ENCODE results near the gene AK9.

The AK9 gene

GRCh38 chr6:109474995-109475394 lies 216.0 kb downstream of the AK9 start:
- peaks cover 90% of the 10 kb centered on the region for H3K36me3 ChIP-seq (ENCODE audit: insufficient read depth, low read length)
- peaks cover 36% of the 10 kb centered on the region for H3K4me1 ChIP-seq (ENCODE audit: insufficient read depth, low read length)
- no peak overlapping the region for H3K9ac ChIP-seq (ENCODE audit: low read depth, low read length)
- H4K20me1 ChIP-seq (ENCODE audit: insufficient read depth, low read length): peaks cover 44% of the 10 kb centered on the region
- no peaks in the 10 kb centered on the region for H3K27me3 ChIP-seq (ENCODE audit: insufficient read depth, low read length, poor library complexity)
- no peak for TF ChIP-seq CTCF (IDR thresholded peaks at IDR 0.05; ENCODE audit: borderline replicate concordance, extremely low read depth, low read length, poor library complexity, severe bottlenecking)
- TF ChIP-seq EZH2 (IDR thresholded peaks at IDR 0.05; ENCODE audit: borderline replicate concordance, low read depth, low read length, severe bottlenecking): no peak
- H3K4me3 ChIP-seq (ENCODE audit: low read depth in 1 of 2, low read length in 2 of 2): no peak overlapping the region
- no peak overlapping the region for H2AFZ ChIP-seq (ENCODE audit: low read depth, low read length)
- no peak for DNase-seq
- no peak overlapping the region for H3K27ac ChIP-seq (ENCODE audit: low read length)
- H3K9me3 ChIP-seq (ENCODE audit: insufficient read depth, low read length, severe bottlenecking): no peaks in the 10 kb centered on the region
- no peak overlapping the region for H3K4me2 ChIP-seq (ENCODE audit: insufficient read depth, low read length)
- peaks cover 71% of the 10 kb centered on the region for H3K79me2 ChIP-seq (ENCODE audit: insufficient read depth, low read length)
- ATAC-seq (ENCODE audit: insufficient read depth, low read depth): no peak

- Histone ChIP-seq H3K36me3 (ENCODE audit: insufficient read depth, low read length) (peaks cover 98% of the 10 kb centered on the region), H3K79me2 (ENCODE audit: insufficient read depth, low read length) (peaks cover 54% of the 10 kb centered on the region), H2AFZ (ENCODE audit: low read depth, low read length) (no peak overlapping the region), H4K20me1 (ENCODE audit: insufficient read depth, low read length) (peaks cover 49% of the 10 kb centered on the region), H3K9me3 (ENCODE audit: insufficient read depth, low read length, severe bottlenecking) (no peaks in the 10 kb centered on the region), H3K4me2 (ENCODE audit: insufficient read depth, low read length) (no peak overlapping the region), H3K9ac (ENCODE audit: low read depth, low read length) (no peak overlapping the region), H3K4me1 (ENCODE audit: insufficient read depth, low read length) (peaks cover 19% of the 10 kb centered on the region), H3K27me3 (ENCODE audit: insufficient read depth, low read length, poor library complexity) (no peaks in the 10 kb centered on the region), H3K4me3 (ENCODE audit: low read depth in 1 of 2, low read length in 2 of 2) (no peak overlapping the region), H3K27ac (ENCODE audit: low read length) (no peak overlapping the region)
- DNase-seq (no peak), ATAC-seq (ENCODE audit: insufficient read depth, low read depth) (no peak)
- TF ChIP-seq CTCF (IDR thresholded peaks at IDR 0.05; ENCODE audit: borderline replicate concordance, extremely low read depth, low read length, poor library complexity, severe bottlenecking): no peak
- TF ChIP-seq EZH2 (IDR thresholded peaks at IDR 0.05; ENCODE audit: borderline replicate concordance, low read depth, low read length, severe bottlenecking): no peak
Observed at GRCh38 chr6:109473120-109473519, 217.9 kb downstream of the AK9 start.

- Histone ChIP-seq H3K36me3 (ENCODE audit: insufficient read depth, low read length) (peaks cover 98% of the 10 kb centered on the region), H3K4me1 (ENCODE audit: insufficient read depth, low read length) (peaks cover 12% of the 10 kb centered on the region), H3K4me2 (ENCODE audit: insufficient read depth, low read length) (no peak overlapping the region), H3K27me3 (ENCODE audit: insufficient read depth, low read length, poor library complexity) (no peaks in the 10 kb centered on the region), H3K4me3 (ENCODE audit: low read depth in 1 of 2, low read length in 2 of 2) (no peak overlapping the region), H3K27ac (ENCODE audit: low read length) (no peak overlapping the region; the same call in 1 of the 2 replicates), H3K79me2 (ENCODE audit: insufficient read depth, low read length) (peaks cover 47% of the 10 kb centered on the region), H3K9me3 (ENCODE audit: insufficient read depth, low read length, severe bottlenecking) (no peaks in the 10 kb centered on the region), H3K9ac (ENCODE audit: low read depth, low read length) (no peak overlapping the region), H4K20me1 (ENCODE audit: insufficient read depth, low read length) (peaks cover 47% of the 10 kb centered on the region), H2AFZ (ENCODE audit: low read depth, low read length) (no peak overlapping the region)
- TF ChIP-seq CTCF (IDR thresholded peaks at IDR 0.05; ENCODE audit: borderline replicate concordance, extremely low read depth, low read length, poor library complexity, severe bottlenecking) (no peak), EZH2 (IDR thresholded peaks at IDR 0.05; ENCODE audit: borderline replicate concordance, low read depth, low read length, severe bottlenecking) (no peak)
- DNase-seq (no peak), ATAC-seq (ENCODE audit: insufficient read depth, low read depth) (no peak)
Observed at GRCh38 chr6:109472132-109472995, 218.6 kb downstream of the AK9 start.

All from DND-41 (cell line).